NCI-H1417 treated with DMSO at 0.1 percent for 48 hours (cell line): ENCODE results near the gene ASIC4.

Source experiments
- DNase-seq: peaks from one replicate; lab custom pipeline; 2025; lab: John Stamatoyannopoulos, UW

ASIC4 gene, protein sequence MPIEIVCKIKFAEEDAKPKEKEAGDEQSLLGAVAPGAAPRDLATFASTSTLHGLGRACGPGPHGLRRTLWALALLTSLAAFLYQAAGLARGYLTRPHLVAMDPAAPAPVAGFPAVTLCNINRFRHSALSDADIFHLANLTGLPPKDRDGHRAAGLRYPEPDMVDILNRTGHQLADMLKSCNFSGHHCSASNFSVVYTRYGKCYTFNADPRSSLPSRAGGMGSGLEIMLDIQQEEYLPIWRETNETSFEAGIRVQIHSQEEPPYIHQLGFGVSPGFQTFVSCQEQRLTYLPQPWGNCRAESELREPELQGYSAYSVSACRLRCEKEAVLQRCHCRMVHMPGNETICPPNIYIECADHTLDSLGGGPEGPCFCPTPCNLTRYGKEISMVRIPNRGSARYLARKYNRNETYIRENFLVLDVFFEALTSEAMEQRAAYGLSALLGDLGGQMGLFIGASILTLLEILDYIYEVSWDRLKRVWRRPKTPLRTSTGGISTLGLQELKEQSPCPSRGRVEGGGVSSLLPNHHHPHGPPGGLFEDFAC

DNA sequence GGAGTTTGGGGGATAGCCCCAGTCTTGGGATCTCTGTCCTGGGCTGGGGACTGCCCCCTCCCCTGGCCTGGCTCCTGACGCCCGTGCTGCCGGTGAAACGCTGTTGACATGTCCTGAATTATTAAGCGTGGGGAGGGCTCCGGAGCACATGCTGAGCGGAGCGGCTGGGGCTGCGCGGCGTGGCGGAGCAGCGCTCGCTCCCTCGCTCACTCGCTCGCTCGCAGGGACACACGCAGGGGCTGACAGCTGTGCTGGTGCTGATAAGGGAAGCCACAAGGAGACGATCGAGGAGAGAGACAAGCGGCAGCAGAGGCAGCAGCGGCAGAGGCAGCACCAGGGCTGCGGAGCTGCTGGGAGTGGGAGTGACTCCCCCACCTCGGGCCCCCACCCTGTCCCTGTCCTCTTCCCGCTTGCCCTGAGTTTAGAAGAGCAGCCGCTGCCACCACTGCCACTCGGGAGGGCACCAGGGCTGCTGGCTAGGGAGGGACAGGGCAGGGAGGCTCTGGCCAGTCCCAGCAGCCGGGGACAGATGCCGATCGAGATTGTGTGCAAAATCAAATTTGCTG lies at the start of gene ASIC4:
ASIC4 (plus strand) TSS at position 287 of the 566 bp plus-strand sequence; CDS start at position 530, 243 bp downstream.
- no peak for DNase-seq

DNA sequence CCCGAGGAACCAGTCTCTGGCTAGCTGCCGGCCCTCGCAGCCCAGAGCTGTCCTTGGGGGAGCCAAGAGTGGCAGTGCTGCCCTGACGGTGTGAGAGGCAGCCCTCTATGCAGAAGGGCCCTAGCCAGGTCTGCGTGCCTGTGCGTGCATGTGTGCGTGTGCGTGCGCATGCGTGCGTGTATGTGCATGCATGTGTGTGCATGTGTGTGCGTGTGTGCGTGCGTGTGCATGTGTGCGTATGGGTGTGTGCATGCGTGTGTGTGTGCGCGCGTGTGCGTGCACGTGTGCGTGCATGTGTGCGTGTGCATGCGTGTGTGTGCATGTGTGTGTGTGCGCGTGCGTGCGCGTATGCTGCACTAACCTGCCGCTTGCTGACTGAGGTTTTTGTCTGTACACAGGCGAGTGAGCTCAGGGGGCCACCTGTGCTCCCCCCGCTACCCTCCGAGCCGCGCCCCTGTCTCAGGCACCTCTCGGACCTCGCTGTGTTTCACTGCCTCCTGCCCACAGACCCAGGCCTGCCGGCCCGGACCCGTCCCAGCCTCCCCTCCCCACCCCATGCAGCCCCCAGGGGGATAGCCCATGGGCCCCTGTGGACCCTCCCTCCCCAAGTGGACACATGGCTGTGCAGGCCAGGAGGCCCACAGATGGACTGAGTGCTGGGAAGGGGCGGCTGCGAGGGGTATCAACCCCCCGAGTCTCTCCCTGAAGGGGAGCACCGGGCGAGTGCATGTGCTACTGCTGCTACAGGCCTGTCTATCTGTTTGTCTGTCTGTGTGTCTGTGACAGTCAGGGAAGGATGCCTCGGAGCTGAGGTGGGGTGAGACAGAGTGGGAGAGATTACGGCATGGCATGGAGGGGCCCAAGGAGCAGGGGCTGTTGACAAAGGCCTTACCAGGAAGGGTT lies 48.4 kb upstream of the ASIC4 start:
- no peak for DNase-seq

DNA sequence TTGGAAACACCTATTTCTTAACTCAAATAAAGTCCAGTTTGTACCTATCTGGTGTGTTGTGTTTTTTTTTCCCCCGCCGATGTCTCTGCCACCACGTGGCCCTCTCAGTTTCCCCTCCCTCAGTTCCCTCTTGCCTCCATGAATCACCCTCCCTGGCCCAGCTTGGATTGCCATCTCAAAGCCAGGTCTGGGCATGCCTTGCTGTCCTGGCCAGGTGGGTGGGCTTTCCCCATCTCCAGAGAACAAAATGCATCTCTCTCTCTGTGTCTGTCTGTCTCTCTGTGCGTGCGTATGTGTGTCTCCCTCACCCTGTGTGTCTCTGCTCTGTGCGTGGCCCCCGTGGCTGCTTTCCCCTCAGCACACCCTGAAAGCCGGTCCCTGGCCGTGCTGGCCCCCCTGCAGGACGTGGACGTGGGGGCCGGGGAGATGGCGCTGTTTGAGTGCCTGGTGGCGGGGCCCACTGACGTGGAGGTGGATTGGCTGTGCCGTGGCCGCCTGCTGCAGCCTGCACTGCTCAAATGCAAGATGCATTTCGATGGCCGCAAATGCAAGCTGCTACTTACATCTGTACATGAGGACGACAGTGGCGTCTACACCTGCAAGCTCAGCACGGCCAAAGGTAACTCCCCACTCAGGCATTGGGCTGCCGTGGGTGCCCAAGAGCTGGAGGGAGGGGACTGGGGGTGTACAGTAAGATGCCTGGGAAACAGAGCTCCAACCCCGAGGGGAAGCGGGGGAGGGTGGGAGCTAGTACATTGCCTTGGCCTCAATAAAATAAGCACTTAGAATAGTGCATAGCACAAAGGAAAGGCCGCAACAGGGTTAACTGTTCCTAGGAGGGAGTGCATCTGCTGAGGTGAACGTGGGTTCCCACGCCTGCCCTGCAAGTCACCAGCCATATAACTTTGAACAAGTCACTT lies 47.2 kb upstream of the ASIC4 start:
- DNase-seq = no peak

DNA sequence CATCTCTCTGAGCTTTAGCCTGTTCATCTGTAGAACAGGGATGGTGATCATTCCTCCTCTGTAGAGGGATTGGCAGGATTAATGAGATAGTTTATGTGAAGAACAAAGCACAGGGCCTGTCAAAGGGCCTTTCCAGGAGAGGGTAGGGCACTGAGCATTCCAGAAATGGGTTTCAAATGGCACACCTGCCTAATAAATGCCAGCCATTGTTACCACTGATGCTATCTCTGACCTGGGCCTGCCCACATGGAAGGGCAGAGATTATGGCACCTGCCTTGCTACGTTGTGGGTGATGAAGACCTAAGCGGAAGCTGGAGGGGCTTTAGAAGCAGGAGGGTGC lies 46.6 kb upstream of the ASIC4 start:
- DNase-seq = no peak

DNA sequence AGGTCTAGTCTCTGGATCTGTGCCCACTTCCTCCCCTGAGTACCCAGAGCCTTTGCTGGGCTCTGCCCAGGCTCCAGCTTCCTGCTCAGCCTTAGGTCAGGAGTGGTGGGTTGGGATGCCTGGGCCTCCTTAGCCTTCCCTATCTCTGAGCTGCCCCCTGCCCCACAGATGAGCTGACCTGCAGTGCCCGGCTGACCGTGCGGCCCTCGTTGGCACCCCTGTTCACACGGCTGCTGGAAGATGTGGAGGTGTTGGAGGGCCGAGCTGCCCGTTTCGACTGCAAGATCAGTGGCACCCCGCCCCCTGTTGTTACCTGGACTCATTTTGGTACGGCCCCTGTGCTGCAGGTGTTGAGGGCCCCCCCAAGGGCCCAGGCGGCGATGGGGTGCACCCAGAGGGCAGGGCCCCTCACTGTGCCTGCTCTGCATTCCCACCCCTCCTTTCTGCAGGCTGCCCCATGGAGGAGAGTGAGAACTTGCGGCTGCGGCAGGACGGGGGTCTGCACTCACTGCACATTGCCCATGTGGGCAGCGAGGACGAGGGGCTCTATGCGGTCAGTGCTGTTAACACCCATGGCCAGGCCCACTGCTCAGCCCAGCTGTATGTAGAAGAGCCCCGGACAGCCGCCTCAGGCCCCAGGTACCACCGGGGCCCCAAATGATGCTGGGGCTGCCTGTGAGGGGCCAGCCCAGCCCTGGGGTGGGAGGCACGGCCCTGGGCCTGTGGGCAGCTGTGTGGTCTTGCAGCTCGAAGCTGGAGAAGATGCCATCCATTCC lies 45.7 kb upstream of the ASIC4 start:
- no peak for DNase-seq

DNA sequence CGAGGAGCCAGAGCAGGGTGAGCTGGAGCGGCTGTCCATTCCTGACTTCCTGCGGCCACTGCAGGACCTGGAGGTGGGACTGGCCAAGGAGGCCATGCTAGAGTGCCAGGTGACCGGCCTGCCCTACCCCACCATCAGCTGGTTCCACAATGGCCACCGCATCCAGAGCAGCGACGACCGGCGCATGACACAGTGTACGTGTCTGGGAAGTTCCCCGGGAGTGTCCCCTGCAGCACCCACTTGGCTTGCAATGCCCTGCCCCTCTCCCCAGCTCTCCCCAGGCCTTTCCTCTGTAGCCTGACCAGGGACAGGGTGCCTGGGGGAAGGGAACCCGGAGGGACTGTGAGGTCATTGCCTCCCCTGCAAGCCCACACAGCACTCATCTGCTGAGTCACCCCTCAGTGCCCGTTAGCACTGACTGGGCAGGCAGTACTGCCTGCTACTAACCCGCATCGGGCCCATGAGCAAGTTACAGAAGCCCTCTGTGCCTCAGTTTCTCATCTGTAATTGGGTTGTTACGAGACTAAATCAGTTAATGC lies 45.0 kb upstream of the ASIC4 start:
- no peak for DNase-seq

DNA sequence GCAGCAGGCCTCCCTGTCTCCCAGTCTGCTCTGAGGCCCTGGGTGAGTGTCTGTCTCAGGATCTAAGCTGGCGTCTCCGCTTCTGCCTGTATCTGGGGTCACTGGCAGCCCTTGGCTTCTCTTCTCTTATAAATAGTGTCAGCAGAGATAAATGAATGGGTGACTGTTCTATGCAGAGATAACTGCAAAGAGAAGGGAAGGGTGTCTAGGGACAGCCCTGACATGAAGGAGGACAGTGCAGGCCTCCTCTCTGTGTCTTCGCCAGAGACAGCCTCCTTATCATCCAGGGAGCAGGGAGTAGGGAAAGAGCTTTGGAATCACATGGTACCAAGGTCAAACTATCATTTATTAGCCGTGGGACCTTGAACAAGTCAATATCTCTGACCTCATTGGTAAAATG lies 43.9 kb upstream of the ASIC4 start:
- no peak for DNase-seq

DNA sequence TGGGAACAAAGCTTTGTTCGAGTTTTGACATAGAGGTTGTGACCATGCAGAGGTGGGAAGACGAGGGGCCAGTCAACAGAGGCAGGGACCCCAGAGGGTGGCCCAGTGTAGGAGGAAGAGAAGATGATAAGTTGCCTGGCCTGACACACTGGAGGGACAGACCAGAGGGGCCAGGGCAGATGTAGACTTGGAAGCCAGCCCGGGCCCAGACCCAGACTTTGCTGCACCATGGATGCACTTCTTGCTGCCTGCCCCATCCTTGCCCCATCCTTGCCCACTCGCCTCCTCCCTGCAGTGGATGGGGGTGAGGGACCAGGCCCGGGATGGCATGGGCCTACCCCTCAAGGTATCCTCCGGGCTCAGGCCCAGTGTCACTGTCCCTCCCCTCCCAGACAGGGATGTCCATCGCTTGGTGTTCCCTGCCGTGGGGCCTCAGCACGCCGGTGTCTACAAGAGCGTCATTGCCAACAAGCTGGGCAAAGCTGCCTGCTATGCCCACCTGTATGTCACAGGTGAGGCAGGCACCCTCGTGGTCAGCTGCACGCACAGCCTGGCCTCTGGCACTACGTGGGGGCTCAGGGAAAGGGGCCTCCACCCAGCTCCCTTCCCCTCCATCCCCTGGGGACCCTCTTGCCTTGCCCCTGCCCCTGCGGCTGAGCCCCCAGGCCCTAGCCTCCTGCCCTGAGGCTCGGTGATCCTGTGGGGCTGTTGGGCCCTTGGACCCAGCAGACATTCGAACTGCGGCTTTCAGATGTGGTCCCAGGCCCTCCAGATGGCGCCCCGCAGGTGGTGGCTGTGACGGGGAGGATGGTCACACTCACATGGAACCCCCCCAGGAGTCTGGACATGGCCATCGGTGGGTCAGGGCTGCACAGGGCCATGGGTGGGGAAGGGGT lies 42.6 kb upstream of the ASIC4 start:
- no peak for DNase-seq

DNA sequence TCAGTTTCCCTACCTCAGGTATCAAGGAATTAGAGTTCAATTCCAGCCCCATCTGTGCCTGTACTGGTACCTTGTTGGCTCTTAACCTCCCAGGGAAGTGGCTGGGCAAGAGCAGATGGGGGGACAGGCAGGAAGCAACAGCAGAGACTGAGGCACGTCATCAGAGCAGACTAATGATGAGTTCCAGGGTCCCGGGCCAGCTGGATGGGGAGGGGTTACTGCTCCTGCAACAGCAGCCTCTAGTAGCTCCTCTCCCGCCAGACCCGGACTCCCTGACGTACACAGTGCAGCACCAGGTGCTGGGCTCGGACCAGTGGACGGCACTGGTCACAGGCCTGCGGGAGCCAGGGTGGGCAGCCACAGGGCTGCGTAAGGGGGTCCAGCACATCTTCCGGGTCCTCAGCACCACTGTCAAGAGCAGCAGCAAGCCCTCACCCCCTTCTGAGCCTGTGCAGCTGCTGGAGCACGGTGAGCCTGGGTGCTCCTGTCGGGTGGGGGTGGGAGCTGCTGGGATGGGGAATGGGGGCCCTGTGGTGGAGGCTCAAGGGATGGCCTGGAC lies 41.6 kb upstream of the ASIC4 start:
- DNase-seq = no peak

DNA sequence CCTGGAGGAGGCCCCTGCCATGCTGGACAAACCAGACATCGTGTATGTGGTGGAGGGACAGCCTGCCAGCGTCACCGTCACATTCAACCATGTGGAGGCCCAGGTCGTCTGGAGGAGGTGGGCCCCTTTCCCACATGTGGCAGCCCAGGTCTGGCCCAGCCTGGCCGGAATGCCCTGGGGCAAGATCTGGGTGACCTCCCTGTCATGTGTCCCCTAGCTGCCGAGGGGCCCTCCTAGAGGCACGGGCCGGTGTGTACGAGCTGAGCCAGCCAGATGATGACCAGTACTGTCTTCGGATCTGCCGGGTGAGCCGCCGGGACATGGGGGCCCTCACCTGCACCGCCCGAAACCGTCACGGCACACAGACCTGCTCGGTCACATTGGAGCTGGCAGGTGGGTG lies 40.8 kb upstream of the ASIC4 start:
- DNase-seq = no peak

DNA sequence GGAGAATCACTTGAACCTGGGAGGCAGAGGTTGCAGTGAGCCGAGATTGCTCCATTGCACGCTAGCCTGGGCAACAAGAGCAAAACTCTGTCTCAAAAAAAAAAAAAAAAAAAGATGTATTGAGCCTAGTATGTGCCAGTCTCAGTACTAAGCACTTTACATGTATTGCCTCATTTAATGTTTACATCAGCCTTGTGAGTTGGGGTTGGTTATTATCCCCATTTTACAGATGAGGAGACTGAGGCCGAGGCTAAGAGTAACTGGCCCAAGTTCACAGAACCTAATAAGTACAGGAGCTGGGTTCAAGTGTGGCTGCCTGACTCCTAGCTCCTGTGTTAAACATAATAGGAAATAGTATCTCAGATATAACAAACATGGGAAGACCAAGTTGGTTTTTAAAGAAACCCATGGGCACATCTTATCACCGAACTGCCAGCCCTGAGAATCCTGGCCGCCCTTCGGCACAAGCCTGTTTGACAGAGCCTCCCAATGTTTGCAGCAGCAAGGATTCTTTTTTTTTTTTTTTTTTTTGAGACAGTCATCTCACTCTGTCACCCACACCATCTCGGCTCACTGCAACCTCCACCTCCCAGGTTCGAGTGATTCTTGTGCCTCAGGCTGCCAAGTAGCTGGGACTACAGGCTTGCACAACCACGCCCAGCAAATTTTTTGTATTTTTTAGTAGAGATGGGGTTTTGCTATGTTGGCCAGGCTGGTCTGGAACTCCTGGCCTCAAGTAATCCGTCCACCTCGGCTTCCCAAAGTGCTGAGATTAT lies 39.8 kb upstream of the ASIC4 start:
- DNase-seq = no peak

DNA sequence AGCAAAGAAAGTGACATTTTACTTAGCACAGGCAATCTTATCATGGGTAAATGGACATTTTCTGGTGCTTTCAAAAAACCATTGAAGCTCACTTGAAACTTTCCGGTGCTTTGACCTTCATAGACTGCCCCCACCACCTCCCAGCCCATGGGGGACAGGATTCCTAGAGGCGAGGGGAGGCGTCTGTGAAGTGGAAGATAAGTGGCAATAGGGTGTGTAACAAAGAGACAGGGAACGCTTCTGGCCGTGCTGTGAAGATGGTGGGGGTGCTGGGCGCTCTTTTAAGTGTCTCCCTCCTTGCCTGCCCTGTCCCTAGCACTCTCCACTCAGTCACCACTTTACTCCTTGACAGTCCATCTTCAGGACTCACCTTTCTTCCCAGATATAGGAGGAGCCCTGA lies 39.0 kb upstream of the ASIC4 start:
- DNase-seq = no peak

DNA sequence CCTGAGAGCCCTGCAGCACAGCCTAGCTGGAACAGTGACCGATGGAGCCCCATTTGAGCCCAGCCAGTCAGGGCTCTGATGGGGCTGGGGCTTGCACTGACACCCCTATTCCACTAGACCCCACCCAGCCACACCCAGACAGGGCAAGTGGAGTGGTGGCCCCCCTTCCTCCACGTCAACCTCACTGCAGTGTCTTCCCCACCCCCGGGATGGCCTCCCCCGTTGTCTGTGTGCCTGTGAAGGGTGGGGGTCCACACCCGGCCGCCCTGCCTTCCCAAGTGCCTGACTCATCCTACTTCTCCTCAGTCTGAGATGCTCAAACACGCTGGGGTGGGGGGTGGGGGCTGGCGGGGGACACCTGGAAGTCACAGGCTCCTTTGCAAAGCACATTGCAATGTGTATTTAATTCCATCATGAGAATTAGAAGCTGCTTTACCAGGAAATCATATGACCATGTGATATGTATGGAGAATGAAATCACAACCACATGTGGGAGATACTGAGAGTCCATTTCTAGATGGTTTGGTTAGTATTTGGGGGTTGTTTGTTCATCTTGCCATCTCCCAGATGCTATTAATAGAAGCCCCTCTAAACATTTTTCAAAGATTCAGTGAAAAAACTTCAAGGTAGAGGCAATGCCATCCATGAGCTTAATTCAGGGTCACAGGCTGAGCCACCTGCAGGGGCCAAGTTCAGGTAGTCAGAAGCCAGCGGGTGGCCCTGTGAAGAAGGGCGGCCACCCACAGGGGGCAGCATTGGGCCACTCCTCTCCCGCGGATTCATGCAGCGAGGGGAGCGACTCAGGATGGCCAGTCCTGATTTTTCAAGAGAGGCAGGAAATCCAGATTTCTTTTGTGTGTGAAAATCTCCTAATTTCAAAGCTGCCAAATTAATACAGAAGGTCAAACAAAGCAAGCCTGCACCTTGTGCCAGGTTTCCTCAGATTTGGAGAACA lies 38.3 kb upstream of the ASIC4 start:
- no peak for DNase-seq

DNA sequence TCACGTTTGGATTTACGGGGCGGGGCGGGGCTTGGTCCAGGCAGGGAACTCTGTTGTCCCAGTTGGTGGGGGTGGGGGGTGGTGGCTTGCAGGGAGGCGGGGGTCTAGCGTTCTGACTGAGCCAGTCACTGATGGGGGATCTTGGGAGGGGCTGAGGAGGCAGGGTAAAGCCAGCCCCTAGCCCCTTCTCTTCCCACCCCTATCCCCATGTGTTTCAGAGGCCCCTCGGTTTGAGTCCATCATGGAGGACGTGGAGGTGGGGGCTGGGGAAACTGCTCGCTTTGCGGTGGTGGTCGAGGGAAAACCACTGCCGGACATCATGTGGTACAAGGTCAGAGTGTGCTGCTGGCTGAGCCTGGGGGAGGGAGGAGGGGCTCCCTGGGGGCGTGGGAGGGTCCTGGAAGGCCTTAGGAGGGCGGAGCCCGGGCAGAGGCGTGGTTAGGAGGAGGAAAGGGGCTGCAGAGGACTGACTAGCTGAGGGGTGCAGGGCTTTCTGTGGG lies 37.6 kb upstream of the ASIC4 start:
- DNase-seq = no peak

DNA sequence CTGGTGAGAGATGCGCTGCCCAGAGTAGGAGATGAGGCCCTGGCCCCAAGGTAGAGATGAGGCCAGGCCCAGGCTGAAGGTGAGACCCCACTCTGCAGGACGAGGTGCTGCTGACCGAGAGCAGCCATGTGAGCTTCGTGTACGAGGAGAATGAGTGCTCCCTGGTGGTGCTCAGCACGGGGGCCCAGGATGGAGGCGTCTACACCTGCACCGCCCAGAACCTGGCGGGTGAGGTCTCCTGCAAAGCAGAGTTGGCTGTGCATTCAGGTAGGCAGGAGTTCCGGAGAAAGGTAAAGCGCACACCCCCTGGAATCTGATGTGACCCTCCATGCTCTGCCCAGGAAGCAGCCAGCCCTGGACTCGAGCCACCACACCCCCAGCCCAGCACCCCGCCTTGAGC lies 37.1 kb upstream of the ASIC4 start:
- no peak for DNase-seq

DNA sequence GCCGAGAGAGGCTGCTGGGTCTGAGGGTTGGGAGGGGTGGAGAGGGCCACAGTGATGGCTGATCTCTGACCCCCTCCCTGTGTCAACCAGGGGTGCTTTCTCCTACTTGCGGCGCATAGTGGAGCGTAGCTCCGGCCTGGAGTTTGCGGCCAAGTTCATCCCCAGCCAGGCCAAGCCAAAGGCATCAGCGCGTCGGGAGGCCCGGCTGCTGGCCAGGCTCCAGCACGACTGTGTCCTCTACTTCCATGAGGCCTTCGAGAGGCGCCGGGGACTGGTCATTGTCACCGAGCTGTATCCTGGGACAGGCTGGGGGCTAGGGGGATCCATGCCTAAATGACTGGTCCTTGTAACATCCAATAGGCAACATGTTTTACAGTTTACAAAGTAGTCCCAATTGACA lies 36.5 kb upstream of the ASIC4 start:
- no peak for DNase-seq

DNA sequence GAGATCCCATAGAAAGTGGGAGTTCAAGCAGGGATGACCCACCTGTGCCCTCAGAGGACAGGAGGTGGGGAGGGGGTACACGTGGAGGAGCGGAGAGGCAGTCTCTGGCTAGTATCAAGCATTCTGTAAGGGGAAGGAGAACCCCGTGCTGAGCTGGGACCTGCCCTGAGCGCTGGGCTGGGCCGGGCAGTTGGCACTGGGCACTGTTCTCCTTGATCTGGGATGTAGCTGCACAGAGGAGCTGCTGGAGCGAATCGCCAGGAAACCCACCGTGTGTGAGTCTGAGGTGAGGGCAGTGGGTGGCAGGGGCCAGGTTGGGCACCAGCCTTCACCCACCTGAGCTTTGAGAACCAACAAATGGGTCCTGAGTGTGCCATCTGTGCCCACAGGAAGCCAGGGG lies 35.4 kb upstream of the ASIC4 start:
- no peak for DNase-seq
